IPS-NIHi7 (cell line): ENCODE measurements around the gene SRRM4.

ENCODE experiments used
- DNase-seq: peaks from one replicate; pipeline ENCODE4 v3.0.0; 2012; ENCODE audit warnings: mixed read lengths; ENCODE audit errors: extremely low spot score

Gene SRRM4

GRCh38 chr12:119118625-119119024, 137.3 kb downstream of the SRRM4 start:
- no peak for DNase-seq

GRCh38 chr12:119122047-119122446, 140.7 kb downstream of the SRRM4 start:
- DNase-seq = no peak

- DNase-seq = no peak
Observed at GRCh38 chr12:119122751-119123150, 141.4 kb downstream of the SRRM4 start.

- DNase-seq = no peak
Observed at GRCh38 chr12:119128527-119128926, 147.2 kb downstream of the SRRM4 start.

- DNase-seq = no peak
Observed at GRCh38 chr12:119129827-119130434, 148.6 kb downstream of the SRRM4 start.

- DNase-seq = no peak
Observed at GRCh38 chr12:119130523-119130922, 149.2 kb downstream of the SRRM4 start.

GRCh38 chr12:119134284-119135072, 153.1 kb downstream of the SRRM4 start:
- DNase-seq = no peak

GRCh38 chr12:119136811-119137410, 155.6 kb downstream of the SRRM4 start:
- no peak for DNase-seq

- DNase-seq = no peak
Observed at GRCh38 chr12:119139448-119139847, 158.1 kb downstream of the SRRM4 start.

- peak; percentile 26 for DNase-seq
Observed at GRCh38 chr12:119145367-119145766, 164.0 kb downstream of the SRRM4 start.

GRCh38 chr12:119147847-119148448, 166.6 kb downstream of the SRRM4 start:
- DNase-seq = no peak

GRCh38 chr12:119149270-119149669, 167.9 kb downstream of the SRRM4 start:
- no peak for DNase-seq

- no peak for DNase-seq
Observed at GRCh38 chr12:119151445-119152026, 170.2 kb downstream of the SRRM4 start.

- DNase-seq = peak; percentile 97
Observed at GRCh38 chr12:119153477-119154434, 172.4 kb downstream of the SRRM4 start.

- peak; percentile 95 for DNase-seq
Observed at GRCh38 chr12:119154435-119154818, 173.1 kb downstream of the SRRM4 start.

GRCh38 chr12:119156401-119157044, 175.2 kb downstream of the SRRM4 start:
- DNase-seq = peak; percentile 91

- no peak for DNase-seq
Observed at GRCh38 chr12:119157528-119157927, 176.2 kb downstream of the SRRM4 start.

GRCh38 chr12:119157978-119158377, 176.6 kb downstream of the SRRM4 start:
- DNase-seq = no peak

- no peak for DNase-seq
Observed at GRCh38 chr12:119158402-119158801, 177.1 kb downstream of the SRRM4 start.

- DNase-seq = no peak
Observed at GRCh38 chr12:119159844-119160243, 178.5 kb downstream of the SRRM4 start.

GRCh38 chr12:119167902-119168301, 186.6 kb downstream of the SRRM4 start:
- DNase-seq = no peak
